ENCODE measurements around the gene NUP62. TPM values are rescaled to one million over a fixed set of nuclear protein-coding genes. Genes with fewer than 3 reads are reported as not detected.

NUP62 gene
- total RNA-seq, 3 donors from 2014 or later: 30.9 to 41.0 (median 36.4) TPM

- H3K9me3 ChIP-seq: peaks cover 0 to 6% of the 10 kb centered on the region in 2 donors
- H3K27me3 ChIP-seq: no peaks in the 10 kb centered on the region
- intact Hi-C loops (cut with DNase I; ENCODE audit: low total_unique reads): no loop called here
- no peak overlapping the region for H3K27ac ChIP-seq
- TF ChIP-seq POLR2A (IDR thresholded peaks at IDR 0.05): no peak
- no peak for TF ChIP-seq CTCF (IDR thresholded peaks at IDR 0.05)
- no peak for TF ChIP-seq POLR2AphosphoS5 (IDR thresholded peaks at IDR 0.05)
- no peak for DNase-seq (ENCODE audit: low spot score in 2 of 2)
- H3K4me1 ChIP-seq: no peaks in the 10 kb centered on the region
- no peak overlapping the region for H3K4me3 ChIP-seq
- peaks cover 14% of the 10 kb centered on the region for H3K36me3 ChIP-seq
These were observed 47.5 kb downstream of the NUP62 start for GRCh38 chr19:49881672-49882394.

DNA sequence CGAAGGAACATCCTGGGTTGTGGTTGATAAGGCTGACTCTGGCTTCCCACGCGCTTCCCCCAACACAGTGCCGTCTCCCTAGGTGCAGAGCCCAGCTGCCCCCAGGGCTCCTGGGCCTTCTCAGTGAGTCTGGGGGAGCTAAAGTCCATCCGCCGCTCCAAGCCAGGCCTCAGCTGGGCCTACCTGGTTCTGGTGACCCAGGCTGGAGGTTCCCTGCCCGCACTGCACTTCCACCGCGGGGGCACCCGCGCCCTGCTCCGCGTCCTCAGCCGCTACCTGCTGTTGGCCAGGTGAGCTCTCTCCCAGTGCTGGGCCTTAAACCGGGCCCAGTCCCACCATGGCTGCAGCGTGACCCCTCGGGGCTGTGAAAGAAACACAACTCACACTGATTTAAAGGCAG lies 48.1 kb downstream of the NUP62 start:
- peaks cover 0 to 6% of the 10 kb centered on the region in 2 donors for H3K9me3 ChIP-seq
- H3K4me1 ChIP-seq: no peaks in the 10 kb centered on the region
- no peak for DNase-seq (ENCODE audit: low spot score in 2 of 2)
- no peaks in the 10 kb centered on the region for H3K27me3 ChIP-seq
- intact Hi-C loops (cut with DNase I; ENCODE audit: low total_unique reads): no loop called here
- H3K4me3 ChIP-seq: no peak overlapping the region
- no peak overlapping the region for H3K27ac ChIP-seq
- no peak for TF ChIP-seq CTCF (IDR thresholded peaks at IDR 0.05)
- no peak for TF ChIP-seq POLR2AphosphoS5 (IDR thresholded peaks at IDR 0.05)
- no peak for TF ChIP-seq POLR2A (IDR thresholded peaks at IDR 0.05)
- peaks cover 14% of the 10 kb centered on the region for H3K36me3 ChIP-seq

GRCh38 chr19:49880162-49880869 lies 49.0 kb downstream of the NUP62 start:
- Histone ChIP-seq H3K4me1 (peaks cover 3 to 6% of the 10 kb centered on the region in 2 donors), H3K27ac (no peak overlapping the region), H3K27me3 (no peaks in the 10 kb centered on the region), H3K9me3 (peaks cover 0 to 6% of the 10 kb centered on the region in 2 donors), H3K4me3 (no peak overlapping the region), H3K36me3 (peaks cover 14% of the 10 kb centered on the region)
- TF ChIP-seq CTCF (IDR thresholded peaks at IDR 0.05) (no peak), POLR2AphosphoS5 (IDR thresholded peaks at IDR 0.05) (no peak)
- no peak for DNase-seq (ENCODE audit: low spot score in 2 of 2)
- intact Hi-C loops (cut with DNase I; ENCODE audit: low total_unique reads): no loop called here

- intact Hi-C loops (cut with DNase I; ENCODE audit: low total_unique reads): no loop called here
- Histone ChIP-seq H3K9me3 (peaks cover 0 to 6% of the 10 kb centered on the region in 2 donors), H3K36me3 (peaks cover 8% of the 10 kb centered on the region)
These were observed 49.9 kb downstream of the NUP62 start for GRCh38 chr19:49879243-49879963.

More at GRCh38 chr19:49879243-49879963, 49.9 kb downstream of the NUP62 start:
- H3K27ac ChIP-seq: no peak overlapping the region
- no peaks in the 10 kb centered on the region for H3K27me3 ChIP-seq
- H3K4me3 ChIP-seq: no peak overlapping the region
- no peak for DNase-seq (ENCODE audit: low spot score in 2 of 2)
- no peak for TF ChIP-seq POLR2AphosphoS5 (IDR thresholded peaks at IDR 0.05)
- no peak for TF ChIP-seq CTCF (IDR thresholded peaks at IDR 0.05)
- TF ChIP-seq POLR2A (IDR thresholded peaks at IDR 0.05): no peak
- H3K4me1 ChIP-seq: peaks cover 4 to 7% of the 10 kb centered on the region in 2 donors

Measured in breast epithelium (tissue), 4 donors.